Smooth muscle cell (in vitro differentiated cells): Measurements from ENCODE around the gene RAP1GAP. TPM values are rescaled to one million over a fixed set of nuclear protein-coding genes. Genes with fewer than 3 reads are reported as not detected.

Source experiments
- DNase-seq: peaks from one replicate; lab custom pipeline; 2025; ENCODE audit not compliant: unreplicated experiment; lab: John Stamatoyannopoulos, UW
- H2AFZ ChIP-seq: fragments of 200-600 bp; sonication (generic); 2 replicates; pipeline ENCODE4 v1.6.0; 2016; ENCODE audit warnings: antibody characterized with exemption, low read depth, mild to moderate bottlenecking
- H3F3A ChIP-seq: fragments of 200-600 bp; sonication (generic); 2 replicates; pipeline ENCODE4 v1.6.0; 2017; ENCODE audit warnings: antibody characterized with exemption, low read depth
- H3K27ac ChIP-seq: fragments of 200-600 bp; sonication (generic); 2 replicates; pipeline ENCODE4 v1.5.1; 2016; ENCODE audit warnings: low read depth, mild to moderate bottlenecking
- H3K27me3 ChIP-seq: fragments of 200-600 bp; sonication (generic); 2 replicates; pipeline ENCODE4 v1.6.1; 2016; ENCODE audit warnings: low read depth, mild to moderate bottlenecking
- H3K36me3 ChIP-seq: fragments of 200-600 bp; sonication (generic); 2 replicates; pipeline ENCODE4 v1.5.1; 2016; ENCODE audit warnings: low read depth
- H3K4me1 ChIP-seq: fragments of 200-600 bp; sonication (generic); 2 replicates; pipeline ENCODE4 v1.5.1; 2016; ENCODE audit warnings: low read depth
- H3K4me2 ChIP-seq: fragments of 200-600 bp; sonication (generic); 2 replicates; pipeline ENCODE4 v1.6.0; 2016; ENCODE audit warnings: mild to moderate bottlenecking
- H3K4me3 ChIP-seq: fragments of 200-600 bp; sonication (generic); 2 replicates; pipeline ENCODE4 v1.5.1; 2016; ENCODE audit warnings: mild to moderate bottlenecking
- H3K79me2 ChIP-seq: fragments of 200-600 bp; sonication (generic); 2 replicates; pipeline ENCODE4 v1.6.0; 2016; ENCODE audit warnings: low read depth, mild to moderate bottlenecking
- H3K9ac ChIP-seq: fragments of 200-600 bp; sonication (generic); 2 replicates; pipeline ENCODE4 v1.6.0; 2016; ENCODE audit warnings: low read depth
- H3K9me3 ChIP-seq: fragments of 200-600 bp; sonication (generic); replicated peaks from 2 replicates; pipeline ENCODE4 v1.5.1; 2016; ENCODE audit warnings: low read depth
- H4K20me1 ChIP-seq: fragments of 200-600 bp; sonication (generic); 2 replicates; pipeline ENCODE4 v1.6.0; 2016; ENCODE audit warnings: low read depth
- WGBS: methylation state at CpG from one replicate; pipeline ENCODE4 v1.1.7; 2016; ENCODE audit warnings: low lambda C conversion rate; 5-methylcytosine and 5-hydroxymethylcytosine counted together
- polyA plus RNA-seq: library from polyadenylated mRNA; unstranded; fragments of >200 nt; fragmentation: Nextera tagmentation; extraction: Ambion mirVana; gene quantifications from 2 replicates; pipeline ENCODE4 v1.2.1, GENCODE V29; 2016
- total RNA-seq: library from RNA; depleted of rRNA; stranded (reverse); fragments of >200 nt; gene quantifications from 2 replicates; pipeline ENCODE4 v1.2.3, GENCODE V29; 2014
- TF ChIP-seq, protein P1 (sequence below): fragments of 200-600 bp; sonication (generic); IDR thresholded peaks from 2 replicates; pipeline ENCODE4 v1.5.1; 2017; ENCODE audit warnings: borderline replicate concordance, mild to moderate bottlenecking, antibody characterized with exemption; ENCODE audit not compliant: insufficient read depth, poor library complexity, severe bottlenecking

The RAP1GAP gene
- total and polyA plus RNA-seq, 2 experiments from 2014 or later: 0.99 to 4.1 TPM

DNA sequence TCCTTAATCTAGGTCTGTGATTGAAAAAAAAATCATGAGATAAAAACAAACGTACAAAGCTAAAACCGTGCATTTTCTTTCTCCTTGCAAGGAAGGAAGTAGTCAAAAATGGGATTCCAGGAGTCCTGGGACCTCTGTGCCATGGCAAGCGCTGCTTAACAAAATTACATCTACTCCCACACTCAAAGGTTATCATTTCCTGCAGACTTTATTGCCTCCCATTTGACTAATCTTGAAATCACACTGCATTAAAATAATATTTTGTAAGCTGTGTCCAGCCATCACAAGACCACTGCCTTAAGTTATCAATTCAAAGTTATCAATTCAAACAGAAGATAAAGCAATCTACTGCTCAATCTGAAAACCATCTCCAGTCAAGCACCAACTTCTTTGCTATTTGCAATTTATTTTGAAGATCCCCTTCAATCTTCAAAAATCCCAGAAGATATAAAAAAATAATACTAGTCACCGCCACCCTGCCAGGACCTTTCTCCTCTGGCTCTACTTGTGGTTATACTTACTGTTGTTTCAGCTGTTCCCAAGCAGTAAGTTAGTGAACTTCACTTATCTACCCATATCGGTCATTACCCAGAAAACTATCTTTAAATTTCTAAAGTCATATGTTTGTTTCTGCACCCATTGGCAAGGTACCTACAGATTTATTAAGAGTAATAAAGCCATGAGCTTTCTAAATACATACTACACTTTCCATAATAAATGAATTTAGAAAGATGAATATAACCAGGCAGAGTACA lies 38.1 kb upstream of the RAP1GAP start:
- WGBS: 95% methylated on average over 5 of the region's 5 CpGs
- DNase-seq: no peak

DNA sequence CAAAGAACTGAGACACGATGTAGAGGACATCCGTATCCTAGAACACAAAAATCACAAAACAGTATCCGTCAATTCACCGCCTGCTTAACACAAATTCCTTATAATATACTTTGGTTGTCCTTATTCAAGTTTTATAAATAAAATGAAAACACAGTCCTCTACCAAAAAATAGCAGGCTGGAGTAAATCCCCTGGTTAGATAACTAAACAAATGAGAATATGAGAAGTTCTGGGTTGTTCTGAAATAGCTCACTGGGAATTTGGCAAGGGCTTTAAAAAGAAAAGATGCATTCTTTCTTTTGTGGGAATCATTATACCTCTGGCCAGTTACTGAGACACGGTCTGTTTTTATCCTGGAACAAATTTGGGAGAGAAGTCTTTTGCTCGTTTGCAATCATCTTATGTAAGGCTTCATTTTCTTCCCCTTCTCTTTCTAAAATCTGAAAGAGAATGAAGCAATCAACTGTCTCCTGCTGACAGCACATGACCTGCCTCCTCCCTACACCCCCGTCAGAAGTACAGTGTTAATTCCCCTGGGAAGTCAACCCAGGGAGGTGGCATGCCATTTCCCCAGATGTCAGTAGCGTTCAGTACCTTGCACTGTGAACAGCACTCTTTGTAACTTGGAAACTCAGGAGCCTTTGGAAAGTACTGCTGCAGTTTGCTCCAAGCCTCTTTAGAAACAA lies 37.1 kb upstream of the RAP1GAP start:
- Histone ChIP-seq H3F3A (no peaks in the 10 kb centered on the region), H3K4me1 (peaks cover 16% of the 10 kb centered on the region), H3K4me2 (no peak overlapping the region), H3K36me3 (peaks cover 2% of the 10 kb centered on the region), H3K4me3 (no peak overlapping the region), H4K20me1 (peaks cover 46% of the 10 kb centered on the region), H3K9me3 (no peaks in the 10 kb centered on the region), H2AFZ (no peak overlapping the region), H3K27me3 (no peaks in the 10 kb centered on the region), H3K27ac (no peak overlapping the region), H3K9ac (no peak overlapping the region), H3K79me2 (no peaks in the 10 kb centered on the region)
- no peak for DNase-seq
- WGBS: 75% methylated on average over 8 of the region's 8 CpGs
- TF ChIP-seq, protein P1, sequence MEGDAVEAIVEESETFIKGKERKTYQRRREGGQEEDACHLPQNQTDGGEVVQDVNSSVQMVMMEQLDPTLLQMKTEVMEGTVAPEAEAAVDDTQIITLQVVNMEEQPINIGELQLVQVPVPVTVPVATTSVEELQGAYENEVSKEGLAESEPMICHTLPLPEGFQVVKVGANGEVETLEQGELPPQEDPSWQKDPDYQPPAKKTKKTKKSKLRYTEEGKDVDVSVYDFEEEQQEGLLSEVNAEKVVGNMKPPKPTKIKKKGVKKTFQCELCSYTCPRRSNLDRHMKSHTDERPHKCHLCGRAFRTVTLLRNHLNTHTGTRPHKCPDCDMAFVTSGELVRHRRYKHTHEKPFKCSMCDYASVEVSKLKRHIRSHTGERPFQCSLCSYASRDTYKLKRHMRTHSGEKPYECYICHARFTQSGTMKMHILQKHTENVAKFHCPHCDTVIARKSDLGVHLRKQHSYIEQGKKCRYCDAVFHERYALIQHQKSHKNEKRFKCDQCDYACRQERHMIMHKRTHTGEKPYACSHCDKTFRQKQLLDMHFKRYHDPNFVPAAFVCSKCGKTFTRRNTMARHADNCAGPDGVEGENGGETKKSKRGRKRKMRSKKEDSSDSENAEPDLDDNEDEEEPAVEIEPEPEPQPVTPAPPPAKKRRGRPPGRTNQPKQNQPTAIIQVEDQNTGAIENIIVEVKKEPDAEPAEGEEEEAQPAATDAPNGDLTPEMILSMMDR: no peak

More for the DNA sequence above, 38.1 kb upstream of the RAP1GAP start:
- peaks cover 52% of the 10 kb centered on the region for H4K20me1 ChIP-seq
- peaks cover 16% of the 10 kb centered on the region for H3K4me1 ChIP-seq
- no peak overlapping the region for H3K4me3 ChIP-seq
- no peak overlapping the region for H3K9ac ChIP-seq
- no peak overlapping the region for H2AFZ ChIP-seq
- TF ChIP-seq, protein P1: no peak
- no peaks in the 10 kb centered on the region for H3F3A ChIP-seq
- H3K27ac ChIP-seq: no peak overlapping the region
- H3K27me3 ChIP-seq: no peaks in the 10 kb centered on the region
- peaks cover 10% of the 10 kb centered on the region for H3K36me3 ChIP-seq
- no peaks in the 10 kb centered on the region for H3K79me2 ChIP-seq
- H3K4me2 ChIP-seq: no peak overlapping the region
- no peaks in the 10 kb centered on the region for H3K9me3 ChIP-seq

DNA sequence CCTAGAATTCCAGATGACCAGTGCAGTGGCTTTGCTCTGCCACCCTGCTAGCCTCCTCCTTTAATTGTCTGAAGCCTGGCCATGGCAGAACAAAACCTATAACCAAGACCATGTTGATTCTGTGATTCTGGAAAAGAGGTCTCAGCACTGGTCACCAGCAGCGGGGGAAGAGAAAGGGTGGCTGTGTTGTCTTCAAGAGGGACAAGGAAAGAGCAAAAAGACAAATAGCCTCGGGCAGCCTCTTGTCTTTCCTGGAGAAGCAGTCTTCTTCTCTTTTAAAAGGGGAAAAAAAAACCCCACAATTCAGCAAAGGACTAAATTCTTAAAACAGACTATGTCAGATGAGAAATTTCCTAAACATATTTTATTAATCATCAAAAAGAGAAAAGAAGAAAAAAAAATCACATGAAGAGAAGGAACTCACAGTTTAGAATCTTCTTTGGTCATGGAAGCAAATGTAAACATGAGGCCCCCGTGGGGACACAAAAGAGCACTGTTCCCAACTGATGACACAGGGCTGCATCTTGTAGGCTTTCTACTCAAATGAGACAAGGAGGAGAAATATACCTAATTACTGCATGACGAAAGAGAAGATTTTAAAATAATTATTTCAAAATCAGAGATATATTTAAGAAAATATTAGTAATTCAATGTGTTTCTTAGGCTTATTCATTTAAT lies 36.3 kb upstream of the RAP1GAP start:
- no peaks in the 10 kb centered on the region for H3F3A ChIP-seq
- H3K79me2 ChIP-seq: no peaks in the 10 kb centered on the region
- 65% methylated on average over 4 of the region's 4 CpGs for WGBS
- no peaks in the 10 kb centered on the region for H3K9me3 ChIP-seq
- TF ChIP-seq, protein P1: no peak
- no peak overlapping the region for H3K9ac ChIP-seq
- H3K36me3 ChIP-seq: peaks cover 2% of the 10 kb centered on the region
- H4K20me1 ChIP-seq: peaks cover 43% of the 10 kb centered on the region
- H3K27me3 ChIP-seq: no peaks in the 10 kb centered on the region
- H3K4me1 ChIP-seq: peaks cover 16% of the 10 kb centered on the region
- no peak overlapping the region for H3K4me2 ChIP-seq
- H3K4me3 ChIP-seq: no peak overlapping the region
- no peak overlapping the region for H3K27ac ChIP-seq
- DNase-seq: no peak
- no peak overlapping the region for H2AFZ ChIP-seq
